ENCODE results near the gene CCDC183. TPM values are rescaled to one million over a fixed set of nuclear protein-coding genes. Genes with fewer than 3 reads are reported as not detected.

CCDC183 gene
- total and polyA plus RNA-seq, 10 donors: 0.41 to 1.6 (median 0.69) TPM

- no peaks in the 10 kb centered on the region for H3K9me3 ChIP-seq
- TF ChIP-seq POLR2A (IDR thresholded peaks at IDR 0.05) (no peak), CTCF (IDR thresholded peaks at IDR 0.05 in 8 of 11, conservative IDR thresholded peaks at IDR 0.05 in 3 of 11) (no peak), POLR2AphosphoS5 (IDR thresholded peaks at IDR 0.05) (no peak)
- no peak for DNase-seq
- peaks cover 0 to 10% (median 8%) of the 10 kb centered on the region in 7 donors for H3K27me3 ChIP-seq (replicated peaks in 1 of 7)
- H3K4me3 ChIP-seq: peak overlapping the region in 7 of 8 donors; percentile 92 to 100 (median 98)
- peak overlapping the region in 7 of 8 donors; percentile 92 to 95 (median 93) for H3K27ac ChIP-seq
- H3K4me1 ChIP-seq: peaks cover 33 to 61% (median 40%) of the 10 kb centered on the region in 6 donors
- intact Hi-C loops (cut with DNase I; ENCODE audit: low total_unique reads): no loop called here
- peaks cover 0 to 48% (median 2%) of the 10 kb centered on the region in 6 donors for H3K36me3 ChIP-seq
- 75 to 87% (median 83%) methylated on average over 15 to 25 of the region's 25 CpGs for WGBS, 5 donors
Observed at GRCh38 chr9:136806631-136807201, 10.6 kb downstream of the CCDC183 start.

- peaks cover 0 to 3% (median under 1%) of the 10 kb centered on the region in 7 donors for H3K27me3 ChIP-seq (replicated peaks in 1 of 7)
- 0 to 2% (median 1%) methylated on average over 51 to 96 of the region's 96 CpGs for WGBS, 5 donors
- H3K4me1 ChIP-seq: peaks cover 33 to 65% (median 43%) of the 10 kb centered on the region in 6 donors
- H3K36me3 ChIP-seq: peaks cover 0 to 55% (median 2%) of the 10 kb centered on the region in 6 donors
- intact Hi-C loops (cut with DNase I; ENCODE audit: low total_unique reads): no loop called here
- H3K4me3 ChIP-seq: peak within 1 kb of the TSS; percentile 88 to 100 (median 98)
- peak within 1 kb of the TSS; percentile 90 to 95 (median 93) for H3K27ac ChIP-seq
- TF ChIP-seq POLR2AphosphoS5 (IDR thresholded peaks at IDR 0.05): peak; percentile 88 to 94 (median 92)
- peak in 2 of 3 donors; percentile 27 to 67 for TF ChIP-seq POLR2A (IDR thresholded peaks at IDR 0.05)
- no peak for TF ChIP-seq CTCF (IDR thresholded peaks at IDR 0.05 in 8 of 11, conservative IDR thresholded peaks at IDR 0.05 in 3 of 11)
- H3K9me3 ChIP-seq: no peaks in the 10 kb centered on the region
- DNase-seq: peak; percentile 94
Observed at GRCh38 chr9:136807281-136808074, 11.3 kb downstream of the CCDC183 start, which contains the start of gene RABL6. Gene RABL6 (plus strand): TSS chr9:136807948. CDS start chr9:136808197, 249 bp downstream.

GRCh38 chr9:136808075-136808805 is 12.1 kb downstream of the CCDC183 start:
- Histone ChIP-seq H3K36me3 (peaks cover 0 to 63% (median 2%) of the 10 kb centered on the region in 6 donors), H3K27me3 (replicated peaks in 1 of 7) (no peaks in the 10 kb centered on the region), H3K4me1 (peaks cover 33 to 73% (median 47%) of the 10 kb centered on the region in 6 donors), H3K9me3 (no peaks in the 10 kb centered on the region), H3K27ac (peak overlapping the region; percentile 38 to 95 (median 93)), H3K4me3 (peak overlapping the region; percentile 88 to 100 (median 98))
- TF ChIP-seq POLR2AphosphoS5 (IDR thresholded peaks at IDR 0.05) (no peak), CTCF (IDR thresholded peaks at IDR 0.05 in 8 of 11, conservative IDR thresholded peaks at IDR 0.05 in 3 of 11) (no peak), POLR2A (IDR thresholded peaks at IDR 0.05) (no peak)
- intact Hi-C loops (cut with DNase I; ENCODE audit: low total_unique reads): no loop called here
- 0 to 2% (median 0%) methylated on average over 29 to 93 of the region's 93 CpGs for WGBS, 5 donors
- peak; percentile 88 for DNase-seq

Data from spleen (tissue), 11 donors.